HT-29 (cell line): Measurements from ENCODE around the gene SCAPER. TPM values are rescaled to one million over a fixed set of nuclear protein-coding genes. Genes with fewer than 3 reads are reported as not detected.
"Not testable (repeated sequence)": the region's sequence is repeated elsewhere in the genome, so short reads cannot be mapped to it uniquely, and the experiment has no call there.

Experiments
- DNase-seq: peaks from one replicate; pipeline ENCODE4 v3.0.0-alpha.2; 2015; ENCODE audit warnings: low spot score
- total RNA-seq: library from RNA; depleted of rRNA; stranded (reverse); fragments of >200 nt; shearing (Covaris generic); gene quantifications from 2 replicates; pipeline ENCODE4 v1.2.3, GENCODE V29; 2014

The SCAPER gene
- total RNA-seq, 1 experiment from 2014 or later: 6.0 TPM

DNA sequence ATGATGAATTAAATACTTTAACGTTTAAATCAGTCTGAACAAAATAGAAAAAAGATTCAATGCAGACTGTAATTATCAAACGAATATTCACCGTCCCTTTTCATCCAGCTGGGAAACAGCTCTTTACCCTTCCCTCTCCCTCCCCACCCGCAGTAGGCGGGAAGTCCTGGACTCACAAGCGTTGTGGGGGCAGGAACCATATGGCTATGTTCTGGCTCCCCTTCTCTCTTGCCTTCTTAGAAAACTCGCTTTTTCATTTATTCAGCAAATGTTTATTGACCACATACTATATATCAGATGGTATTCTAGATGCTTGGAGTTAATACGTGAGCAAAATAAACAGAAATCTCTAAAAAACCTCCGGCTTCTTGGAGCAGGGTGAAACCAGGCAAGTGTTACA is 715 bp upstream of the SCAPER start:
- no peak for DNase-seq

DNA sequence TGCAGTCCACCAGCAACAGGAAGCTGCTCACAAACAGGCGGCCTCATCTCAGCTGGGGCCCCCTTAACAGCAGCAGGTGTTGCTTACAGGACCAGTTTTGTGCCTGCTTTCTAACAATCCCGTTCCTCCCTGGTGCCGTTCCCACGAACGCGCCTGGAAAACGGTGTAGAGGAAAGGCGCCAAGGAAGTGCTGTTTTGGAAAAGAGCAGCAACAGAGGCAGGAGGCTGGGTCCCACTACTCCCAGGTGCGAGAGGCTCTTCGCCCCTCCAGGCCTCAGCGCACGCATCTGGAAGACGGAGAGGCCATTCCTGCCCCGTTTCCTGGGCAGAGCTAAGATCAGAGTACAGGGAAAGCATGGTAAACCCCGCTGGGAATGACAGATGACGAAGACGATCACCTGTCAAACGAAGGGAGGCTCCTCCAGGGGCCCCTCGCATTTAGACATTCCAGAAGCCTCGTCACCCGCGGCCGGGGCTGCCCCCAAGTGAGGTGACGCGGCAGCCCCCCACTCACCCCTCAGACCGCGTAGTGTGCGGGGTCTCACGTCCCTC is 603 bp downstream of the SCAPER start:
- DNase-seq: peak; percentile 57

- peak; percentile 37 for DNase-seq
Measured at GRCh38 chr15:76903251-76903681, 1.9 kb downstream of the SCAPER start.

- DNase-seq: no peak
Measured at GRCh38 chr15:76901965-76902364, 3.2 kb downstream of the SCAPER start.

DNA sequence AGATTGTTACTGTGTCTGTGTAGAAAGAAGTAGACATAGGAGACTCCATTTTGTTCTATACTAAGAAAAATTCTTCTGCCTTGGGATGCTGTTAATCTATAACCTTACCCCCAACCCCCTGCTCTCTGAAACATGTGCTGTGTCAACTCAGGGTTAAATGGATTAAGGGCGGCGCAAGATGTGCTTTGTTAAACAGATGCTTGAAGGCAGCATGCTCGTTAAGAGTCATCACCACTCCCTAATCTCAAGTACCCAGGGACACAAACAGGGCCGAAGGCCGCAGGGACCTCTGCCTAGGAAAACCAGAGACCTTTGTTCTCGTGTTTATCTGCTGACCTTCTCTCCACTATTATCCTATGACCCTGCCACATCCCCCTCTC is 5.2 kb downstream of the SCAPER start:
- not testable (repeated sequence) for DNase-seq

- DNase-seq: not testable (repeated sequence)
Measured at GRCh38 chr15:76899176-76899930, 5.8 kb downstream of the SCAPER start.

DNA sequence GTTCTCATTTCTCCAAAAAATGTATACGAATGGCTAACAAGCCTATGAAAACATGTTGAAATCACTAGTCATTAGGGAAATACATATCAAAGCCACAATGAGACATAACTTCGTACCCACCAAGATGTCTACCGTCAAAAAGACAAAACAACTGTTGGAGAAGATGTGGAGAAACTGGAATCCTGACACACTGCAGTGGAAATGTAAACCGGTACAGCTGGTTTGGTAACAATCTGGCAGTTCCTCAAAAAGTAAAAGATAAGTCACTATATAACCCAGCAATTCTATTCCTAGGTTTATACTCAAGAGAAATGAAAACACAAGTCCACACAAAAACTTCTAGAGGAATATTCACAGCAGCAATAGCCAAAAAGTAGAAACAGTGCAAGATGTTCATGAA is 7.0 kb downstream of the SCAPER start:
- DNase-seq: peak; percentile 77

DNA sequence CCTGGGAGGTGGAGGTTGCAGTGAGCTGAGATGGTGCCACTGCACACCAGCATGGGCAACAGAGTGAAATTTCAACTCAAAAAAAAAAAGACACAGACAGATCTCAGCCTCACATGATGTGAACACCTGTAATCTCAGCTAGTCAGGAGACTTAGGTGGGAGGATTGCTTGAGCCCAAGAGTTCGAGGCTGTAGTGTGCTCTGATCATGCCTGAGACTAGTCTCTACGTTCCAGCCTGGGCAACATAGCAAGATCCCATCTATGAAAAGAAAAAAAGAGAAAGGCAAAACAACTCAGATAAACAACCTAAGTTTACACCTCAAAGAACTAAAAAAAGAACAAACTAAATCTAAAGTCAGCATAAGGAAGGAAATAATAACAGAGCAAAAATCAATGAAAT is 11.0 kb downstream of the SCAPER start:
- no peak for DNase-seq

- not testable (repeated sequence) for DNase-seq
Measured at GRCh38 chr15:76892836-76893235, 12.3 kb downstream of the SCAPER start.

DNA sequence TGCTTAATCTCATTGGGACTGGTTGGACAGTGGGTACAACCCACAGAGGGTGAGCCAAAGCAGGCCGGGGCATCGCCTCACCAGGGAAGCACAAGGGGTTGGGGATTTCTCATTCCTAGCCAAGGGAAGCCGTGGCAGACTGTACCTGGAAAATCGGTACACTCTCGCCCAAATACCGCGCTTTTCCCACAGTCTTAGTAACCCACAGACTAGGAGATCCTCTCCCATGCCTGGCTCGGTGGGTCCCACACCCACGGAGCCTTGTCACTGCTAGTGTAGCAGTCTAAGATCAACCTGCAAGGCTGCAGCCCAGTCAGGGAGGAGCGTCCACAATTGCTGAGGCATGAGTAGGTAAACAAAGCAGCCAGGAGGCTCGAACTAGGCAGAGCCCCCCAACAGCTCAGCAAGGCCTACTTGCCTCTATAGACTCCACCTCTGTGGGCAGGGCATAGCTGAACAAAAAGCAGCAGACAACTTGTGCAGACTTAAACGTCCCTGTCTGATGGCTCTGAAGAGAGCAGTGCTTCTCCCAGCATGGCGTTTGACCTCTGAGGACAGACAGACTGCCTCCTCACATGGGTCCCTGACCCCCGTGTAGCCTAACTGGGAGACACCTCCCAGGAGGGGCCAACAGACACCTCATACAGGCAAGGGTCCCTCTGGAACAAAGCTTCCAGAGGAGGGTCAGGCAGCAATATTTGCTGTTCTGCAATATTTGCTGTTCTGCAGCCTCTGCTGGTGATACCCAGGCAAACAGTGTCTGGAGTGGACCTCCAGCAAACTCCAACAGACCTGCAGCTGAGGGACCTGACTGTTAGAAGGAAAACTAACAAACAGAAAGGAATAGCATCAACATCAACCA is 17.6 kb downstream of the SCAPER start:
- not testable (repeated sequence) for DNase-seq

DNA sequence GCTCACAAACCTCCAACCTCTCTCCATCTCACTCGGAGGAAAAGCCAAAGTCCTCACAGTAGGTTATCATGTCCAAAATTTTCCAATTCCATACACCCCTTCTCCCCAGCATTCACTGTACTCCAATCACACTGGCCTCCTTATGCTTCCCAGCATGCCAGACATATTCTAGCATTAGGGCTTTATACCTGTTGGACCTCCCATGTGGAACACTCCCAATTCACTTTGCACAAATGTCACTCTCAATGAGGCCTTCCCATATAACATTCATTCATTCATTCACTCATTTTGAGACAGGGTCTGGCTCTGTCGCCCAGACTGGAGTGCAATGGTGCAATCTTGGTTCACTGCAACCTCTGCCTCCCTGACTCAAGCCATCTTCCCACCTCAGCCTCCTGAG is 19.9 kb downstream of the SCAPER start:
- DNase-seq: no peak

DNA sequence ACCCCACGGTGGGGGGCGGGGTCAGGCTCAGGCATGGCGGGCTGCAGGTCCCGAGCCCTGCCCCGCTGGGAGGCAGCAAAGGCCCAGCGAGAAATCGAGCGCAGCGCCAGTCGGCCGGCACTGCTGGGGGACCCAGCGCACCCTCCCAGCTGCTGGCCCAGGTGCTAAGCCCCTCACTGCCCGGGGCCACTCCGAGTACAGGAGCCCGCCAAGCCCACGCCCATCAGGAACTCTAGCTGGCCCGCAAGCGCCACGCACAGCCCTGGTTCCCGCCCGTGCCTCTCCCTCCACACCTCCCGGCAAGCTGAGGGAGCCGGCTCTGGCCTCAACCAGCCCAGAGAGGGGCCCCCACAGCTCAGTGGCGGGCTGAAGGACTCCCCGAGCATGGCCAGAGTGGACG is 29.2 kb downstream of the SCAPER start:
- DNase-seq: no peak

GRCh38 chr15:76873066-76873465 is 32.1 kb downstream of the SCAPER start:
- DNase-seq: not testable (repeated sequence)

DNA sequence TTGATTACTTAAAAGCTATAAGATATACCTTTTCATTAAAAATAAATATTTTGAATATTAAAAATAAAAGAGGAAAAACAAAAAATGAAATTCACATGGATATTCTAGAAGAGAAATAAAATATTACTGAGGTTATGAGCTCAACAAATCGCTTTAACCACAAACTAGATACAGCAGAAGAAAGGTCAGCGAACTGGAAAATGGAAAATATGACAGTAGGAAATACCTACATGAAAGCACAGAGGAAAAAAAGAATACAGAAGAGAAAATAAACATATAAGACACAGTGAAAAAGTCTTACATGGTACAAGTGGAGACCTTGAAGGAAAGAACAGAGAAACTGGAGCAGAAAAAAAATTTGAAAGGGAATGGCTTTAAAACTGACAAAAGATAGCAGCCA is 33.2 kb downstream of the SCAPER start:
- DNase-seq: no peak

- no peak for DNase-seq
Measured at GRCh38 chr15:76868740-76869139, 36.4 kb downstream of the SCAPER start.

- peak; percentile 63 for DNase-seq
Measured at GRCh38 chr15:76866716-76867321, 38.3 kb downstream of the SCAPER start.

DNA sequence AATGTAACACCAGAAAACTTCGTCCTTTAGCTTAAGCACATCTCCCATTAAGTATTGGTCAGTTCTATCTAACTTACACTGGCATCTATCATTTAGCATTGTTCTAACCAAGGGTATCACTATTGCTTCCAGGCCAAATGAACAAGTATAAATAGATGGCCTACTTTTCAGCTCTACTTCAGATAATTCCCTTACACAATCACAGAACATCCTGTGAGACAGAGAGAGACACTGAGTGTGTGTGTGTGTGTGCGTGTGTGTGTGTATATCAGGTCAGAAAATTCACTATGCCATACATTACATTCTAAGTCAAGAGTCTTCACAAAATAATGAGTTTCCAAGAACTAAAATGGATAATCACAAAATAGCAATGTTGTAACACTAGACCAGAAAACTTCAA is 39.1 kb downstream of the SCAPER start:
- no peak for DNase-seq

DNA sequence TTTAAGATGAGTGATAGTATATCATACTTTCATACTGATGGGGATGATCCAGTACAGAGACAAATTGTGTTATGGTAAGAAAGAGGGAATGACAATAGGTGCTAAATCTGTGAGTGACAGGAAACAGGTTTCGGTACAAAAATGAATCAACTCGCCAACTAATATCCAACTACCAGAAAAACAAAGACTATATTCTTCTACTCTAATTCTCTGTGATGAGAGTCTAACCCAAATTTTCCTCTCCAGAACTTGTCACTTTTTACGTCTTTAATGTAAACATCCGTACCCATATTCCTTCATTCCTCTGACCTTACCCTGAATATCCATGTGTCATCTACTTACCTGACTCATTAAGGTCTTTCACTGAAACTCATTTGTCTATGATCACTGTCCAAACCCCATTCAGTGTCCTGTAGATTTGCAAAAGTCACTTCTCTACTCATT is 39.6 kb downstream of the SCAPER start:
- DNase-seq: no peak

DNA sequence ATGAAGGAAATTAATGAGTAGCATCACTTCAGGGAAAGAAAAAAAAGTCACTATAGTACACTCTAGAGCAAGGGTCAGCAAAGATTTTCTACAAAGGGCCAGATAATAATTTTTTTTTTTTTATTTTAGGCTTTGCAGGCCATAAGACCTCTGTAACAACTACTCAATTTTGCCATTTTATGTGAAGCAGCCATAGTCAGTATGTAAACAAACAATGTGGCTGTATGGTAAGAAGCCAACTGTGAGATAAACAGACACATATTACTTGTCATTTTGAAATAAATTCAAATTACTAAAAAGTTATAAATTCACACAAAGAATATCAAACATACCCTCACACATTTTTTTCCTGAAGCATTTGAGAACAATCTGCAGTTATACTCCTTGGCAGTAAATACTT is 40.6 kb downstream of the SCAPER start:
- DNase-seq: no peak

DNA sequence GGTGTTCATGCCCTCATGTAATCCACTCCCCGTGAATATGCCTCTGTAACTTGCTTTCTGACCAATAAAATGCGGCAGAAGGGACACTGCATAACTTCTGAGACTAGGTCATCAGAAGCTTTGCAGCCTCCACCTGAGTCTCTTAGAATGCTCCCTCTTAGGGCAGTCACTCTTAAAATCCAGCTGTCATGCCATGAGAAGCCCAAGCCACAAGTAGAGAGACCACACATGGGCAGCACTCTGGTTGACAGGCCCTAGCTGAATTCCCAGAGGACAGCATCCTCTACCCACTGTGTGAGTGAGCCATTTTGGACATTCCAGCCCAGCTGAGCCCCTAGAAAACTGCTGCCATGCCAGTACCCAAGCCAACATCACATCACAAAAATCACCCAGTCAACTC is 41.4 kb downstream of the SCAPER start:
- DNase-seq: no peak

DNA sequence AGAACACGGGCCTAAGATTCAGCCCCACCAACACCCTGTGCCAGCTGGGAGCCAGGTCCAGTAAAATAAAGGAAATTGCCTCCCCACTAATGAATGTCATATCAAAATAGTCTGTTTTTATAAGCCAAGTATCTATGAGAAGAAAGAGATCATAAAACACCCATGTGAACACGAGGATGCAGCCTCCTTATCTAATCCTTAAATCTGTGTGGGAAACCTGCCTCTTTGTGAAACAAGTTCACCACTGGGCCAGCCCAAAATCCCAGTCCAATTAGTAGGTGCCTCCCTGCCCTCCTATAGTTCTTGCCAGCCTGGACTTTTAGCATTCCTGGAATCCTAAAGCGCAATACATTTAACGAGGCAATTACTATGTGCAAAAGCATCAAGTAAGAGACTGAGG is 42.0 kb downstream of the SCAPER start:
- no peak for DNase-seq

DNA sequence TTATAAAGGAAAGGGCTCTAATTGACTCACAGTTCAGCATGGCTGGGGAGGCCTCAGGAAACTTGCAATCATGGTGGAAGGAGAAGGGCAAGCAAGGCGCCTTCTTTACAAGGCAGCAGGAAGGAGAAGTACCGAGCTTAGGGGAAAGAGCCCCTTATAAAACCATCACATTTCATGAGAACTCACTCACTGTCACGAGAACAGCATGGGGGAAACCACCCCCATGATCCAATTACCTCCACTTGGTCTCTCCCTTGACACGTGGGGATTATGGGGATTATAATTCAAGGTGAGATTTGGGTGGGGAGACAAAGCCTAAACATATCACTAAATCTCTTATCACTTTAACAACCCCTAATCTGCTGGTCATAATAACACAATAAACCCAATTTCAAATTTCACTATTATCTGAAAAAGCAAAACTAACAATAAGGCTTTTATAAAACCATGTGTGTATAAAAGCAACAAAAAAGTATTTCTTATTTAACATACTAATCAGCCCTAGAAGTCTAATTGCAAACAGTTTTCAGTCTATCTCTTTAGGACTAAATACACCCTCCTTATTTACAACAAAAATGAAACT is 43.2 kb downstream of the SCAPER start:
- DNase-seq: no peak
